Stimulated activated naive CD8-positive, alpha-beta T cell treated with anti-CD3 and anti-CD28 coated beads, Interleukin-15, Interleukin-2, amounts not matched to agents 100 ng/mL and 50 ng/mL, for 24 hours (primary cell): ENCODE data around the gene HDLBP.
"Not testable (repeated sequence)": the region's sequence is repeated elsewhere in the genome, so short reads cannot be mapped to it uniquely, and the experiment has no call there.

Source experiments
- H3K27ac Mint-ChIP-seq: one replicate; pipeline ENCODE4 v1.8.0; 2021; ENCODE audit warnings: mild to moderate bottlenecking, mixed read lengths
- H3K27me3 Mint-ChIP-seq: one replicate; pipeline ENCODE4 v1.8.0; 2021; ENCODE audit warnings: mixed read lengths
- H3K36me3 Mint-ChIP-seq: one replicate; pipeline ENCODE4 v1.8.0; 2021; ENCODE audit warnings: low read depth, mixed read lengths
- H3K4me1 Mint-ChIP-seq: one replicate; pipeline ENCODE4 v1.8.0; 2021; ENCODE audit warnings: low read depth, mixed read lengths
- H3K4me3 Mint-ChIP-seq: one replicate; pipeline ENCODE4 v1.8.0; 2021; ENCODE audit warnings: mild to moderate bottlenecking, mixed read lengths
- H3K9me3 Mint-ChIP-seq: one replicate; pipeline ENCODE4 v1.8.0; 2021; ENCODE audit warnings: mixed read lengths

Gene HDLBP

GRCh38 chr2:241302759-241303651 is 12.5 kb downstream of the HDLBP start:
- Mint-ChIP-seq H3K9me3 (no peaks in the 10 kb centered on the region), H3K27ac (no peak overlapping the region), H3K4me3 (no peak overlapping the region), H3K36me3 (peaks cover 15% of the 10 kb centered on the region), H3K27me3 (no peaks in the 10 kb centered on the region), H3K4me1 (peaks cover 66% of the 10 kb centered on the region)

DNA sequence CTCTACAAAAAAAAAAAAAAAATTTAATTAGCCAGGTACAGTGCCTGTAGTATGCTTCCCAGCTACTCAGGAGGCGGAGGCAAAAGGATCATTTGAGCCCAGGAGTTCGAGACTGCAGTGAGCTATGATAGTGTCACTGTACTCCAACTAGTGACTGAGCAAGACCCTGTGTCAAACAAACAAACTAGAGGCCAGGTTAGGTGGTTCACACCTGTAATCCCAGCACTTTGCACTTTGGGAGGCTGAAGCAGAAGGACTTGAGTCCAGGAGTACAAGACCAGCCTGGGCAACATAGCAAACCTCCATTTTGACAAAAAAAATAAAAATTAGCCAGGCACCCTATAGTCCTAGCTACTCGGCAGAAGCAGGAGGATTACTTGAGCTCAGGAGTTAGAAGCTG is 13.4 kb downstream of the HDLBP start:
- peaks cover 17% of the 10 kb centered on the region for H3K36me3 Mint-ChIP-seq
- peaks cover 63% of the 10 kb centered on the region for H3K4me1 Mint-ChIP-seq
- no peaks in the 10 kb centered on the region for H3K27me3 Mint-ChIP-seq
- H3K4me3 Mint-ChIP-seq = no peak overlapping the region
- no peaks in the 10 kb centered on the region for H3K9me3 Mint-ChIP-seq
- H3K27ac Mint-ChIP-seq = no peak overlapping the region

DNA sequence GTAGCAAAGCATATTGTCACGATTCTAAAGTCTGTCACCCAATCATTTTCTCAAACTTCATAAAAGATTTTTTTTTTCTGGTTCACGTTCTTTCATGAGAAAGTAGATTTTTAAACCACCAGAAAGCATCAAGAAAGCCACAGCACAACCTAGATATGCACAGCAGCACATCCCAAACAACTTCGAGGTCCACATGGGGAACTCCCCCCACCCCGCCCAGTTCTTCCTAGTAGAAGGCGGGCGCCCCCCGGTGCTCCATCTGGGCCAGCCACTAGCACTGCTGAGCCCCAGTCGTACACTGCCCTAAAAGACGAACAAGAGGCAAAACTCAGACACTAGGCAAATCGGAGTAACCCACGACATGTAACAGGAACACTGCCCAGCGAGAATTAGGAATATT is 15.5 kb downstream of the HDLBP start:
- Mint-ChIP-seq H3K4me3 (no peak overlapping the region), H3K36me3 (peaks cover 27% of the 10 kb centered on the region), H3K9me3 (no peaks in the 10 kb centered on the region), H3K27me3 (no peaks in the 10 kb centered on the region), H3K4me1 (peaks cover 53% of the 10 kb centered on the region), H3K27ac (peak overlapping the region; percentile 9)

- H3K9me3 Mint-ChIP-seq = no peaks in the 10 kb centered on the region
- no peaks in the 10 kb centered on the region for H3K27me3 Mint-ChIP-seq
- H3K36me3 Mint-ChIP-seq = peaks cover 27% of the 10 kb centered on the region
- peak overlapping the region; percentile 30 for H3K4me3 Mint-ChIP-seq
- peak overlapping the region; percentile 4 for H3K27ac Mint-ChIP-seq
- H3K4me1 Mint-ChIP-seq = peaks cover 52% of the 10 kb centered on the region
These were observed 16.8 kb downstream of the HDLBP start for GRCh38 chr2:241298673-241299072.

GRCh38 chr2:241296767-241297166 is 18.7 kb downstream of the HDLBP start:
- Mint-ChIP-seq H3K9me3 (no peaks in the 10 kb centered on the region), H3K27ac (no peak overlapping the region), H3K4me1 (peaks cover 53% of the 10 kb centered on the region)

DNA sequence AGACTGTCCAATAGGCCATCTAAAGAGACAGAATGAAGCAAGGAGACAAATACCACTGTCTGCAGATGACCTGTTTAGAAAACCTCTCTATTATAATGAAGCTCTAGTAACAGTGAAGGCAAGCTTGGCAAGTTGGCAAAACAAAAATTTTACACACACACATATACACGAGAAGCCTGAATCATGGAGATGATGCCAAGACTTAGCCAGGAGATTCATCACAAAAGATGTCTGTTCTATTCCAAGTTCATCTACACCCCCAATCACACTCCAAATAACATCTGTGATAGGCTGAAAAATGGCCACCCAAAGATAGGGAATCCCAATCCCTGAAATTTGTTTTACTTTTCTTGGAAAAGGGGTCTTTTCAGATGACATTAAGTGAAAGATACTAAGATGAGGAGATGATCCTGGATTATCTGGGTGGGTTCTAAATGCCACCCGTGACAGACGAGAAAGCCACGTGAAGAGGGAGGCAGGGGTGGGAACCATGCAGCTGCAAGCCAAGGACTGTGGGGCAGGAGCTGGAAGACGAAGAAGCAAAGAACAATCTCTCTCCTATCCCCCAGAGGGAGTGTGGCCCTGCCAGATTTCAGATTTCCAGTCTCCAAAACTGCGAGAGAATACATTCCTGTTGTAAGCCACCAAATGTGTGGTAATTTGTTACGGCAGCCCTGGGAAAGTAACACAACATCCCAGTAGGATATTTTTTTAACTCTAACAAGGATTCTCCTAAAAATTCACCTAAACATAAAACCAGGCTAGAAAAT is 20.0 kb downstream of the HDLBP start:
- peaks cover 53% of the 10 kb centered on the region for H3K4me1 Mint-ChIP-seq
- no peaks in the 10 kb centered on the region for H3K9me3 Mint-ChIP-seq
- H3K27ac Mint-ChIP-seq = no peak overlapping the region
- no peak overlapping the region for H3K4me3 Mint-ChIP-seq
- H3K27me3 Mint-ChIP-seq = no peaks in the 10 kb centered on the region
- H3K36me3 Mint-ChIP-seq = peaks cover 29% of the 10 kb centered on the region

More at GRCh38 chr2:241296767-241297166, 18.7 kb downstream of the HDLBP start:
- no peak overlapping the region for H3K4me3 Mint-ChIP-seq
- no peaks in the 10 kb centered on the region for H3K27me3 Mint-ChIP-seq
- peaks cover 27% of the 10 kb centered on the region for H3K36me3 Mint-ChIP-seq

DNA sequence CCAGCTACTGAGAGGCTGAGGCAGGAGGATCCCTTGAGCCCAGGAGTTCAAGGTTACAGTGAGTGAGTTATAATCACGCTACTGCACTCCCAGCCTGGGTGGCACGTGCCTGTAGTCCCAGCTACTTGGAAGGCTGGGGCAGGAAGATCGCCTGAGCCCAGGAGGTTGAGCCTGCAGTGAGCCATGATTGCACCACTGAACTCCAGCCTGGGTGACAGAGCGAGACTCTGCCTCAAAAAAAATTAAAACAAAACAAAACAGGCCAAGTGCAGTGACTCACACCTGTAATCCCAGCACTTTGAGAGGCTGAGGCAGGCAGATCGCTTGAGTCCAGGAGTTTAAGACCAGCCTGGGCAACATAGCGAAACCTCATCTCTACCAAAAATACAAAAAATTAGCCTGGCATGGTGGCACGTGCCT is 22.1 kb downstream of the HDLBP start:
- not testable (repeated sequence) for H3K27ac Mint-ChIP-seq, H3K27me3 Mint-ChIP-seq, H3K9me3 Mint-ChIP-seq, H3K4me3 Mint-ChIP-seq
- Mint-ChIP-seq H3K36me3 (peaks cover 39% of the 10 kb centered on the region), H3K4me1 (peaks cover 47% of the 10 kb centered on the region)

GRCh38 chr2:241291977-241292376 is 23.5 kb downstream of the HDLBP start:
- Mint-ChIP-seq H3K27me3 (no peaks in the 10 kb centered on the region), H3K4me1 (peaks cover 43% of the 10 kb centered on the region), H3K9me3 (no peaks in the 10 kb centered on the region)

DNA sequence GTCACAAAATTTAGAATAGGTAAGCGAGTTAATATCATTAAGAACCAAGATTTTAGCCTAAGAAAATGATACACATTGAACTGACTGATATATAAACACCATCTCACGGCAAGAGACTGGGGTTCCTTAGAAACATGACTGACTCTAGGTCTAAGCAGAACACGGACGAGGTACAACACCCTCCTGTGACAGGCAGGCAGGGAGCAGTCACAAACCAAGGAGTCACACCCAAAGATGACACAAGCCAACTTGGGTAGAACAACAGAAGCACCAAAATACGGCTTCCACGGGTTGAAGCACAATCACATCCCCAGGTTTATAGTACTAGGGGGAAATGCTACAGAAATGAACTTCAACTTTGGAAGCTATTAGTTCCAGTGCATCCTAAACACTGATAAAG is 24.3 kb downstream of the HDLBP start:
- H3K36me3 Mint-ChIP-seq = peaks cover 34% of the 10 kb centered on the region
- no peaks in the 10 kb centered on the region for H3K9me3 Mint-ChIP-seq
- H3K27me3 Mint-ChIP-seq = no peaks in the 10 kb centered on the region
- H3K4me1 Mint-ChIP-seq = peaks cover 43% of the 10 kb centered on the region
- no peak overlapping the region for H3K4me3 Mint-ChIP-seq
- no peak overlapping the region for H3K27ac Mint-ChIP-seq

More at GRCh38 chr2:241291977-241292376, 23.5 kb downstream of the HDLBP start:
- Mint-ChIP-seq H3K27ac (no peak overlapping the region), H3K36me3 (peaks cover 38% of the 10 kb centered on the region), H3K4me3 (no peak overlapping the region)

- Mint-ChIP-seq H3K9me3 (no peaks in the 10 kb centered on the region), H3K4me1 (peaks cover 46% of the 10 kb centered on the region), H3K27ac (no peak overlapping the region), H3K4me3 (no peak overlapping the region), H3K27me3 (no peaks in the 10 kb centered on the region), H3K36me3 (peaks cover 40% of the 10 kb centered on the region)
These were observed 25.9 kb downstream of the HDLBP start for GRCh38 chr2:241289597-241289996.

DNA sequence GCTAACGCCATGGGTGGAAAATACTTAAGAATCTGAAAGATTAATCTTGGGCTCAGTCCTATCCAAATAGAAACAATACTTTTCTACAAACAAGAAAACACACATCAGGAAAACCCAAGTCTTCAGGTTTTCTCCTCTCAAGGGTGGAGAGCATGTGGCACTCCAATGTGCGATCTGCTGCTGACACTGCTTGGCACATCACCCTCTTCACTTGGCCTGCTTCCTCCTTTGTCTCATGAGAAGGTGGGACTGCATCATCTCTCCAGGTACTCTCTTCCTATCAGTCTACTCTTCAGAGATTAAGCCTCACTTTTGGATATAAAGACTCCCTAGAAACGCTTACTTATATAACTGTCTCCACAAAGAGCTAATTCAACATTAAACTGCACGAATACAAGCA is 26.4 kb downstream of the HDLBP start:
- Mint-ChIP-seq H3K4me1 (peaks cover 46% of the 10 kb centered on the region), H3K27me3 (no peaks in the 10 kb centered on the region), H3K27ac (no peak overlapping the region), H3K4me3 (no peak overlapping the region), H3K9me3 (no peaks in the 10 kb centered on the region), H3K36me3 (peaks cover 45% of the 10 kb centered on the region)

DNA sequence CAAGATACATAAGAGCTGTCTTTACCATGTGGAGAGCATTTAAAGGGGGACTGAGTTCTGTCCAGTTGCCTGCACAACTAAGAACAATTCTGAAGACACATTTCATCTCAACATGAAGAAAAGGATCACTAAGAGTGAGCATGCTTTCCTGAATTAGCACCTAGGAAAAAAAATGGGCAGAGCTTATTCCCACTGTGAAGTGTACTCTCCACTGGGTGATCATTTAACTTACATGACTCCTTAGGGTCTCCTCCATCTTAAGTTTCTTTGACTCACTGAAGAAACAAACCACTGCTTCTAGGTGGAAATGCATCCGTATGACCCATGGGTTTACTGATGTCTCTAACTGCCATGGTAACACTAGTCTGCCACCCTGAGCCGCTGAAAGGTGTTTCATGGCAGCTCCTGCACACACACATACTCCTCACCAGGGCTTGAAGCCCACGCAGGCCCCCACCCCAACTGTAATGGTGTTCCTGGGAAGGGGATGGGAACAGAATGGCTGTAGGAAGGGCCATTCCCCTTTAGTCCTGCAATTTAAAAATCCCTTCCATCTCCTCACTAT is 27.1 kb downstream of the HDLBP start:
- Mint-ChIP-seq H3K27ac (no peak overlapping the region), H3K4me3 (no peak overlapping the region), H3K9me3 (no peaks in the 10 kb centered on the region), H3K4me1 (peaks cover 46% of the 10 kb centered on the region), H3K36me3 (peaks cover 48% of the 10 kb centered on the region), H3K27me3 (no peaks in the 10 kb centered on the region)

DNA sequence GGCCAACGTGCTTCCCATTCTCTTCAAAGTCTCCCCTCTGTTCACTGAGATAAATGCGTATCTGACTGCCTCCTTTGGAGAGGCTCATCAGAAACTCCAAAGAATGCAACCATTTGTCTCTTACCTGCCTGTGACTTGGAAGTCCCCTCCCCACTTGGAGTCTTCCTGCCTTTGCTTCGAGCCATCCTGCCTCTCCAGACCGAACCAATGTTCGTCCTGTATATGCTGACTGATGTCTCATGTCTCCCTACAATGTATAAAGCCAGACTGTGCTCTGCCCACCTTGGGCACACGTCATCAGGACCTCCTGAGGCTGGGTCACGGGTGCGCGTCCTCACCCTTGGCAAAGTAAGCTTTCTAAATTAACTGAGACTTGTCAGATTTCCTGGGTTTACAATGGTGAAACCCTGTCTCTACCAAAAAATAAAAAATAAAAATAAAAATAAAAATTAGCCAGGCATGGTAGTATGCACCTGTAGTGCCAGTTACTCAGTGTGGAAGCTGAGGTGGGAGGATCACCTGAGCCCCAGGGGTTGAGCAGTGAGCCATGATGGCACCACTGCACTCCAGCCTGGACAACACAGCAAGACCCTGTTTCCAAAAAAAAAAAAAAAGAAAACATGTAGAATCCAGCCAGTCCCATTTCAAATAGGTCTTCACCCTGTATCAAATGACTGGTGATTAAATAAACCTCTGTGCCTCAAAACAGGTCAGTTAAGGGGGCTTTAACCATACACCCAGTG is 29.0 kb downstream of the HDLBP start:
- H3K36me3 Mint-ChIP-seq = peaks cover 54% of the 10 kb centered on the region
- no peak overlapping the region for H3K4me3 Mint-ChIP-seq
- H3K4me1 Mint-ChIP-seq = peaks cover 37% of the 10 kb centered on the region
- no peaks in the 10 kb centered on the region for H3K27me3 Mint-ChIP-seq
- H3K27ac Mint-ChIP-seq = no peak overlapping the region
- H3K9me3 Mint-ChIP-seq = no peaks in the 10 kb centered on the region

DNA sequence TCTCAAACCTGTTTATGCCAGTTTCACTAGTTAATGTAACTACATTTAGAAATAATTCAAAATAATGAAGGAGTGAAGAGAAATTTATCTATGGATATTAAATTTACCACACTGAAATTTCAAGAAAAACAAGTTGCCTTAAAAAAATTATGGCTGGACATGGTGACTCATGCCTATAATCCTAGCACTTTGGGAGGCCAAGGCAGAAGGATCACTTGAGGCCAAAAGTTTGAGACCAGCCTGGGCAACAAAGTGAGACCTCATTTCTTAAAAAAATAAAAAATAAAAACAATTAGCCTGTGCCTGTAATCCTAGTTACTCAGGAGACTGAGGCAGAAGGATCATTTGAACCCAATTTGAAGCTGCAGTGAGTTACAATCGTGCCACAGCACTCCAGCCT is 29.9 kb downstream of the HDLBP start:
- Mint-ChIP-seq H3K36me3 (peaks cover 52% of the 10 kb centered on the region), H3K9me3 (no peaks in the 10 kb centered on the region), H3K4me3 (no peak overlapping the region), H3K4me1 (peaks cover 39% of the 10 kb centered on the region), H3K27ac (no peak overlapping the region), H3K27me3 (no peaks in the 10 kb centered on the region)
